Heart left ventricle (tissue), 13 donors: ENCODE data around the gene ZDHHC1.

Experiments
- CTCF ChIP-seq, 12 donors: fragments of 200-600 bp; sonication (generic) in 4 of 12; IDR thresholded peaks; one replicate each; pipeline versions ENCODE4 v1.5.0 to v1.8.0; 2018 to 2022; ENCODE audit warnings: antibody characterized with exemption in 12 of 12, mild to moderate bottlenecking in 5 of 12
- POLR2A ChIP-seq, 2 donors: fragments of 450-650 bp; IDR thresholded peaks; one replicate each; pipeline ENCODE4 v1.6.1; 2017; ENCODE audit warnings: antibody characterized with exemption in 2 of 2, mild to moderate bottlenecking in 2 of 2, moderate library complexity in 2 of 2
- donor health status: ischemic (EF 13 %, LVEDD 7.1; RV severe dilation, severe dysfunction).
- donor health status: DM: no; HTN: yes; CAD: no.
- donor health status: DM: no; HTN: no; CAD: no.
- donor health status: ischemic (EF 25% LVEDD 6.9; RV normal size, moderate dysfunction).
- donor health status: ischemic (EF 25% LVEDD 5.7; RV mildly dilated, moderate dysfunction).
- donor health status: ischemic (EF 35%, LVEDD 5.7; RV mildly dilated, moderate dysfunction).
- donor health status: nonischemic (EF 11% LVEDD 7.7; RV severe dilation, severe dysfunction).
- donor health status: DM: yes; HTN: yes; CAD: no.
- donor health status: PGD.
- donor health status: ischemic (EF 29% LVEDD 5.4; RV normal size, mild dysfunction).
- donor health status: nonischemic (EF 23%, LVEDD 6.1; RV moderate dilation, normal function).

DNA sequence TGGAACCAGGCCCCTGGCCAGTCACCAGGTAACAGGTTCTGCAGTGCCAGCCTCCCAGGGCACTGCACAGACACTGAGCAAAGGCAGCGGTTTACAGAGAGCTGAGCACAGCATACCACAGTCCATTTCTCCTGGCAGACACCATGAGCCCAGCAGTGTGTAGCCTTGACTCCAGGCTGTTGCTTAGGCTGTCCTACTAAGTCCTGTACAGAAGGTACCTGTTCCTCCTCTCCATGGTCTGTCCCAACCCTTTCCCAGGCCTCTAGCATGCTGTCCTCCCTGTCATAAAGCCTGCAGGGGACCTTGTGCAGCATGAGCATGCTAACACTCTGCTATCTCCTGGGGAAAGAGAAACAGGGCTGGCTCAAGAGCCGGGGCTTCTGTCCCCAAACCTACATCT, 44.7 kb upstream of the ZDHHC1 start:
- TF ChIP-seq CTCF (IDR thresholded peaks at IDR 0.05) (no peak), POLR2A (IDR thresholded peaks at IDR 0.05) (no peak)
